Loucy (cell line): ENCODE results near the gene GATC.

Source experiments
- CTCF ChIP-seq: fragments of 200-600 bp; sonication (generic); conservative IDR thresholded peaks from 2 replicates; pipeline ENCODE4 v1.5.1; 2014; ENCODE audit warnings: mild to moderate bottlenecking, antibody characterized with exemption, low read length
- EZH2phosphoT487 ChIP-seq: fragments of 200-600 bp; IDR thresholded peaks from 2 replicates; pipeline ENCODE4 v1.6.1; 2018; ENCODE audit warnings: antibody characterized with exemption, mild to moderate bottlenecking, moderate library complexity, borderline replicate concordance

- TF ChIP-seq CTCF = no peak
- TF ChIP-seq EZH2phosphoT487 = no peak
These were observed 9.1 kb downstream of the GATC start for GRCh38 chr12:120455302-120455701.
